Myocyte (in vitro differentiated cells): ENCODE measurements around the gene ATG4B. TPM values are rescaled to one million over a fixed set of nuclear protein-coding genes. Genes with fewer than 3 reads are reported as not detected.

Experiments
- DNase-seq: peaks from one replicate; pipeline ENCODE4 v3.0.0-alpha.2; 2012; ENCODE audit warnings: low read depth
- total RNA-seq: library from RNA; depleted of rRNA; stranded (reverse); fragments of >200 nt; gene quantifications from 2 replicates; pipeline ENCODE4 v1.2.3, GENCODE V29; 2014

Gene ATG4B
- total RNA-seq, 1 donor from 2014 or later: 95.2 TPM

DNA sequence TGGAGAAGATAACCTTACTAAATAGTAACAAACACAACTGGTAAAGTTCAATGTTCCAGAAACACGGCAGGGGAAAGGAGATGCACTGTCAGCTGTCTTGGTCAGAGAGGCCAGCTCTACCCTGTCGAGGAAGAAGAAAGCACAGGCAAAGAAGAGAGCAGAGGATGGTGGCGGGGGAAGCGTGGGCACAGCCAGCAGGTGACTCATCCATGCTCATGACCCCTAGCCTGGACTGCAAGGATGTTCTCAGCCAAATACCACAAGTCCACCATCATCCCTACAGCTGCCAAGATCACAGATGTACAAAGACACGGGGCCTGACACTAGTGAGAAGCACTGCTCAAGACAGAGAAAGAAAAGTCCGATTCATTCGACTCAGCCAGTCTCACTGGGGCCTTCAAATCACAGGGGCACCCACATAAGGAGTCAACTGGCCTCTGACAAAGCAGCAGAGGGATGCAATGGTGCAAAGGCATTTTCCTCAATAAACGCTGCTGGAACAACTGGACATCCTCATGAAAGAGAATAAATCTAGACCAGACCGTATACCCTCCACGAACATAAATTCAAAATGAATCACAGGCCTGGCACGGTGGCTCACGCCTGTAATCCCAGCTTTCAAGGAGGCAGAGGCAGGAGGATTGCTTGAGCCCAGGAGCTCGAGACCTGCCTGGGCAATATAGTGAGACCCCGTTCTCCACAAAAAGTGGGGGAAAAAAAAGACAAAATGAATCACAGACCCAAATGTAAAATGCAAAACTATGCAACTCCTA is 43.5 kb downstream of the ATG4B start:
- peak; percentile 96 for DNase-seq

DNA sequence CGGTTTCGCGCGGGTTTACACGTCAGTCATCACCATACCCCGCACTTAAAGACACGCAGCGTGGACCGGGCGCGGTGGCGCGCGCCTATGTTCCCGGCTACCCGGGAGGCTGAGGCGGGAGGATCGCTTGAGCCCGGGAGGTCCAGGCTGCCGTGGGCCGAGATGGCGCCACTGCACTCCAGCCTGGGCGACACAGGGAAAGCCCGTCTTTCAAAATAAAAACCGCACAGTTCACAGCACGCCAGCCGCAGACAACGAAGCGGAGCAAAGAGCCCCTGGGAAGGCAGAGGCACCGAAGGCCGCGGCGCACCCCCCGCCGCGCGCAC is 48.8 kb downstream of the ATG4B start:
- DNase-seq: no peak

DNA sequence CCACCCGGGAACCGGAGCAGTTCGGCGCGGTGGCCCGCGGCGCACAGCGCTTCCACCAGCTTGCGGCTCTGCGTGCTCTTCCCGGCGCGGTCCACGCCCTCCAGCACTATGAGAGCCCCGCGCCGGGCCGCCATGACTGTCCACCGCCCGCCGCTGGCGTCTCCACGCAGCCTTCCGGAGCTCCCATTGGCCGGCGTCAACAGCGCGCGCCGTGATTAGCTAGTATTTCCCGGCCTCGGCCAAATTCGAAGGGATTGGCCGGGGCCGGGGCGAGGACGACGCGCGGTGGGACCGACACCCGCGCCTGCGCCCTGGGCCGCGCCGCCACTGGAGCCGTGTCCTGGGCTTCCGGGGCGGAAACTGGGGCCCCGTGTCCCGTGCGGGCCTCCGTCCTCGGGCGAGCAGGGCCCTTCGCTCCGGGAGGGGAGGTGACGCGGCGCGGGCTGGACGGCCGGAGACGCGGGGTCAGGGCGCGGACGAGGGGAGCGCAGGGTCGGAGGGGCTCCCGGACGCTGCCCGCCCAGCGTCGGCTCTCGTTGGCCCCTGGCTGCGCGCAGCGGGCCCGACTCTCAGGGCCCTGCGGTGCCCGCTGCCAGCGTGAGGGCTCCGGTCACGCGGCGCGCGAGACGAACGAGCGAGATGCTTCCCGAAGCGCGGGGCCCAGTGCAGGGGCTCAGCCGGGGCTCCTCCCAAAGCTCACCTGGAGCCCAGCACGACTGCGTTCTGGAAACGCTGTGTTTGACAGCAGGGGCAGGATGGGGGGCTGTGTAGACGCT is 49.3 kb downstream of the ATG4B start, which contains the start of gene DTYMK:
DTYMK (minus strand) TSS at position 166 of the 776 bp plus-strand sequence; CDS start at position 134, 32 bp downstream.
- DNase-seq: peak; percentile 98

DNA sequence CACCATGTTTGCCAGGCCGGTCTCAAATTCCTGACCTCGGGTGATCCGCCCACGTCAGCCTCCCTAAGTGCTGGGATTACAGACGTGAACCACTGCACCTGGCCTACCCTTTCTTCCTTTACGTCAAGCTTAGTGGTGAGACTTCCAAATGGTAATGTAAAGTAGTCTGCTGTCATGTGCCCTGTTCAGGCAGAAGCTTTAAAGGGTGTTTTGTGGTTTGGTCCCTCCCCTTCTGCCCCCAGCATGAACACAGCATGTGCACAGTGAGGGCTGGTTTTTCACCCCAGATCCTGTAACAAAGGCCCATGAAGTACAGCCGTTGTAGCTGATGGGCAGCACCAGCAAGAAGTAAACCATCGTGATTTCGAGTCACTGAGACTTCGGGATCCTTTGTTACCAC is 51.8 kb downstream of the ATG4B start:
- no peak for DNase-seq

DNA sequence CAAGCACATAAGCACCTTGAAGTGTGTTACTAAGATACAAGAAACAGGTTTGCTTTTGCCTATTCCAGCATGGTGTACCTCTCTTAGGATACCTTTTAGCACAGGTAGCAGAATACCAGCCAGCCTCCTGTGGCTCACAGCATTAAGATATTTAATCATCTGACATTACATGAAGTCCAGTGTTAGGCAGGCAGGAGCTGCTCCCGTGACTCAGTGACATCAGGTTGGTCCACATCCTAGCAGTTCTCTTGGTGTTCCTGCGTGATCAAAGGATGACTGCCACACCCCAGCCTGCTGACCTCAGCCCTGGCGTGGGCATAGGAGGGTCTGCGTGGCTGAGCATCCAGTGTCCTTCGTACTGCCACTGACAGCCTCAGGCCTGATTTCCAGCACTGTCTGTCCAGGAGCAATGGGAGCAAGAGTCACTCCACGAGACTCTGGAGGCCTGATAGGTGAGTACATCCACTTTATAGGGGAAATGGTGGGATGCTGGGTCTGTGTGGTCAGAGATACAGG is 52.8 kb downstream of the ATG4B start:
- DNase-seq: no peak

DNA sequence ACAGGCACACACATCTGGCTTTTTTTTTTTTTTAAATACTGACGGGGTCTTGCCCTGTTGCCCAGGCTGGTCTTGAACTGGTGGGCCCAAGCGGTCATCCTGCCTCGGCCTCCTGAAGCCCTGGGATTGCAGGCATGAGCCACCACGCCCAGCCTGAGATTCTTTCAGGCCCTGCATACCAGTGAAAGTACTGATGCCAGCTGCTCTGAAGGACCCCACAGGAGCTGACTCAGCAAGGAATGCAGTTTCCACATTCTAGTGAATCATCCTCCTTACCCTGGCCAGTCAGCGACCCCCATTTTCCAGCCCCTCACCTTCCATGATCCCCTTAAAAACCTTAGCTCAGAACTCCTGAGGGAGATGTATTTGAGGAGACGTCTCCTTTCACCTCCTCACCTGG is 55.0 kb downstream of the ATG4B start:
- DNase-seq: peak; percentile 75

DNA sequence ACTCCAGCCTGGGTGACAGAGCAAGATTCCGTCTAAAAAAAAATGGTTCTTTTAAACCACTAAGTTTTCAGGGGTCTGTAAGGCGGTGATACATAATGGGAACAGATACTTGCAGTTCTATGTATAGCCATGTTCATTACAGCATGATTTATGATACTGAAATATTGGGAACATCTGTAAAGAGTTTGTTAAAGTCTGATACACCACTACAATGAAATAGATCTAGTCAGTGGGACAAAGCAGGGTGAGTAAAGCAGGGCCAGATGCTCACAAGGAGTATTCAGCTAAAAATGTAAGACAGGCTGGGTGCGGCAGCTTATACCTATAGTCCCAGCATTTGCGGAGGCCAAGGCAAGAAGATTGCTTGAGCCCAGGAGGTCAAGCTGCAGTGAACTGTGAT is 58.2 kb downstream of the ATG4B start:
- no peak for DNase-seq

DNA sequence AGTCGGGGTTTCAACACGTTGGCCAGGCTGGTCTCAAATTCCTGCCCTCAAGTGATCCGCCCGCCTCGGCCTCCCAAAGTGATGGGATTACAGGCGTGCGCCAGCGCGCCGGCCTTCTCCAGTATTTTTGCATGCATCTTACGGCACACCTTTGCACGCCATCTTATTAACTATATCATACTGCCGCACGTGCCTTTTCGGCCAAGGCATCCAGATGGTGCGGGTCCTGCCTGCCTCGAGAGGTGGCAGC is 63.6 kb downstream of the ATG4B start:
- no peak for DNase-seq

DNA sequence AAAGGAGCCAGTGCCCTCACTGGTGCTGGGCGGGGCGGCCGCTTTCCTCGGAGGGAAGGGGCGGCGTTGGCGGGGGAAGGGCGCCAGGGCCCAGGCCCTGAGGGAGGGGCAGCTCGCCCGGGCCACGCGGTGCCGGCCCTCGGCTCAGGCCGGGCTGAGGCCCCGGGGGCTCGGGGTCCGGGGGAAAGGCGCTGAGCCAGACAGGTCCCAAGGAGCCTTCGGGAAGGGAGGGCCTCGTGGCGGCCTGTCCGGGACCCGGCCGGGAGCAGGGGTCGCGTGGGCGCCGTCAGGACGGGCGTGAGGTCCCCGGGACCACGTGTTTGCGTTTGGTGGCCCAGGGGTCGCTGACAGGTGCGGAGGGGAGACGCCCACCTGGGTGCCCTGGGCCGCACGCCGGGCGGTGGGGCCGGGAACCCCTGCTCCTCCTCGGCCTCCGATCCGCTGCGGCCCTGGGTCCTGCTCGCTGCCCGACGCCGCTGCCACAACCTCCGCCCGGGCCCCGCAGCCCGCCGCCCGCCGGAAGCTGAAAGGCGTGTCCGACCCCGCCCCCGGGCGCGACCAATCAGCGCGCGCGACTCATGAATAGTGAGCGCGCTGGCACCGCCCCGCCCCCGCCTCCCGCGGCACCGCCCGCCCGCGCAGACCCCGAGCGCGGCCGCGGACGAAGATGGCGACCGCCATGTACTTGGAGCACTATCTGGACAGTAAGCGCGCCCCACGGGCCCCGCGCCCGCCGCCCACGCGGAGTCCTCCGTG is 64.1 kb downstream of the ATG4B start, which contains the start of gene ING5:
ING5 (plus strand) TSS at position 641 of the 756 bp plus-strand sequence; CDS start at position 668, 27 bp downstream.
- peak; percentile 94 for DNase-seq

DNA sequence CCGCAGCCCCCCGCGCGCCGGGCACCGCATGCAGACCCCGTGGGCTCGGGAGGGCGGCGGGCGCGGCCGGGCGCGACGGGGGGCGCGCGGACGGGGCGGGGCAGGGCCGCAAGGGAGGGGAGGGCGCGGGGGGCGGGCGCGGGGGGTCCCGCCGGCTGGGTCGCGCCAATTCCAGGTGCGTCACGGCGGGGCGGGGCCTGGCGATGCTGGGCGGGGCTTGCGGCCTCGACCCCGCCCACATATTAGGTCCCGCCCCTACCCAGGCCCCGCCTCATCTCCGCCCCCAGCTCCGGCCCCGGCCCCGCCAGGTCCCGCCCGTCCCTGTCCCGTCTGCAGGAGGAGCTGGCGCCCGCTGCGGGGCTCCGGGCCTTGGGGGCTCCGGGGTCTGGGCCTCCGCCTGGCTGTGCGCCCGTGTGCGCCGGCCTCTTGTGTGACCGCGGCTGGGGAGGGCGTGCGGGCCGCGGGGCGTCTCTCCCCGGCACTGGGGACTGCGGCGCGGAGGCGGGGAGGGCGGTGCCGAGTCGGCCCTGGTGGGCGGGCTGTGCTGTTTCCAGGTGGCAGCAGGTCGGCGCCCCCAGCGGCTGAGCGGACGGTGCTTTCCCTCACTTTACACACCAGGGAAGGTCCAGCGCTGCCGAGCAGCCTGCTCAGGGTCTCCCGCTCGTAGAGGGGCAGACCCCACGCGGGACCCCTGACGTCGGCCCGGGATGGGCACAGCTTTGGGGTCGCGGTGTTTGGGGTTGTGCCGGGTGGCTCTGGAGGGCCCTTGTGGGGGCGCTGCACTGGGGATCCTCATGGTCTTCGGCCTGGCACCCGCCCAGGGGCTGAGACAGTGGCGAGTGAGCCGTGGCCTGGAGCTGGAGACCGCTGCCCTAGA is 64.9 kb downstream of the ATG4B start:
- peak; percentile 75 for DNase-seq

DNA sequence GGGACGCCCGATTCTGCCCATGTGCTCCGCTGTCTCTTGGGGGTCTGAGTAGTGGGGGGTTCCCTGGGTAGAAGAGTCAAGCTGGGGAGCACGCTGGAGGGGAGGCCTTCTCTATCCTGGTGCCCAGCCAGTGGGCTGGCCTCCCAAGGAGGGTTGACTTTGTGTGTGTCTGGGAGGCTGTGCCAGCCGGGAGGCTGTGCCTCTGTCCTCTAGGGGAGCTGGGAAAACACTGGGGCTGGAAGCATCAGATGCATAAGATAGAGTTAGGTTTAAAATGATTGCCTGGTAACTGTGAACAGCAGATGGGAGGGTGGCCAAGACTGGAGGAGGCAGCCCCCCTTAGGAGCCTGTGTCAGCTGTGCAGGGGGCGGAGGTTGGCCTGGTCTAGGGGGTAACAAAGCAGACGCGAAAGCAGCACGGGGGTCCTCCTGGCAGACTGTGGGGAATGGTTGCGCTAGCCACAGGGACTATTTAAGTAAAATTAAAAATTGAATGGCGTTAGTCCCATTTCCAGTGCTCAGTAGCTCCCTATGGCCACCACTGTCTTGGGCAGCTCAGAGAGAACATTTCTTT is 65.6 kb downstream of the ATG4B start:
- DNase-seq: peak; percentile 30

DNA sequence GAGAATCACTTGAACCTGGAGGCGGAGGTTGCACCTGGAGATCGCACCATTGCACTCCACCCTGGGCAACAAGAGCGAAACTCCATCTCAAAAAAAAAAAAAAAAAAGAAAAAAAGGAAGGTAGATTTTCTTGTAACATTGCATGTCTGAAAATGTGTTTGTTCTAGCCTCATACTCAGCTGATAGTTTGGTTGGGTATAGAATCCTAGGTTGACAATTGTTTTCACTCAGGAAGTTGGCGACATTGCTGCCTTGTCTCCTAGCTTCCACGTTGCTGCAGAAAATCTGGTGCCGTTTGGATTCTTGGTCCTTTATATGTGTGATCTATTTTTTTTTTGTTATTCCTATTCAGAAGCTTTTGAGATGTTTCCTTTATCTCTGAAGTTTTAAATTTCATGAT is 69.0 kb downstream of the ATG4B start:
- no peak for DNase-seq

DNA sequence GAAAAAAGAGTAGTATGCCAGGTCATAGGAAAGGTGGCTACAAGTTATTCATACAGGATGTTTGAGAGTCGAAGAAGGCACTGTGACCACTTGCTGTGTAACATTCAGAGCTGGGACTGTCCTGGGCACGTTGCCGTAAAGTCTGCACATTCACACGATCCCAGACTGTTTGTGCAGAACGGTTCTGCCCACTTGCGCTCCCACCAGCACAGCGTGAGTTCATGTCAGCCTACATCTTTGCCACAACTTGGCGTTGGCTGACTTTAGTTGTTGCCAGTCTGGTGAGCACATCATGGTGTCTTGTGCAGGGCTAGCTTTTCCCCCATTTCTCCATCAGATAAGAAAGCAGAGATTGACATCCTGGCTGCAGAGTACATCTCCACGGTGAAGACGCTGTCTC is 71.4 kb downstream of the ATG4B start:
- no peak for DNase-seq

DNA sequence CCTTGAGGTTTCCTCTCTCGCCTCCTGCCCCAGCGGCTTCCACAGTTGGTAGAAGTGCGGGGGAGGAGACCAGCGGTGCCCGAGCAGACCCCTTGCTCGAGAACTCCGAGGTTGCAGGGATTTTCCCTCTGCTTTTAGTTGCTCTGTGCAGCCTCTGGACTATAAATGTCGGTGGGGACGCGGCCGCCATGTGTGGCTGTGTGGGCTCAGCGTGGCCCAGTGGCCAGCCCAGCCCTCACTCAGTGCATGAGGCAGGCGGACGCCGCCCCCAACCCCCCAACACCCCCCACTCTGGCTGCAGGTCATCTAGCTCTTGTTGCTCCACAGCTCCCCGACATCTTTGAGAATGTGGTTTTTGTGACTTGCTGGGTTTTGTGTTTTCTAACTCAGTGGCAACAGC is 81.6 kb downstream of the ATG4B start:
- no peak for DNase-seq

DNA sequence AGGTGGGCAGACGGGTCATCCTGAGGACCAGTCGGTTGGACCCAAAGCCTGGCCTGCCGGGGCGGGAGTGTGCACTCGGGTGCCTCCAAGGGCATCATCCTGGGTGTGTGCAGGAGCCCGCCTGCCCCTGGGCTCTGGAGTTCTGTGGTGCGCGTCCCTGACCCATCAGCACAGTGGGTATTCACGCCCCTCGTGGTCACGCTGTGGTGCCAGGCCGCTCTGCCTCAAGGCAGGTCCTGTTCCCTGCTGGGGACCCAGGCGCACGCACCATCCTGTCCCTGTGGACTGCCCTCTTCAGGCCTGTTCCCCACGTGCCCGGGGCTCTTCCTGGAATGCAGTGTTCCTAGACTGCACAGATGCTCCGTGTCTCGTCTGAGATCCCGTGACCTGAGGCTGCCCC is 82.6 kb downstream of the ATG4B start:
- no peak for DNase-seq

DNA sequence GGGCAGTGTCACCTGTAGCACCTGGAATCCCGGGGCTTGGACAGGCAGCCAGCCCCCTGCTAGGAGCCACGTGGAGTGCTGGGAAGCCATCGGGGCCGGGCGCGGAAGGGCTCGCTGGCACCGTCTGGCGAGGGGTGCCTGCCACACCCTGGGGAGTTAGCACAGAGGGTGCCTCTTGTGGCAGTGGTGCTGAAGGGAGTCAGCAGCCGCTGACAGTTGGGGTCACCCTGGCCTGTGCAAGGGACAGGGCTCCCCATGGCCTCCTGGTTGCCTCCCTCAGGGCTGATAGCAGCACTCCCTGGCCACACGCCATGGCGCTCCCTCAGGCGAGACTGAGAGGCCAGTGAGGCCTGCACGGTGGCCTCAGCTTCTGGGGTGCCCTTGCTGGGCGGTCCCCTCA is 83.1 kb downstream of the ATG4B start:
- DNase-seq: no peak

DNA sequence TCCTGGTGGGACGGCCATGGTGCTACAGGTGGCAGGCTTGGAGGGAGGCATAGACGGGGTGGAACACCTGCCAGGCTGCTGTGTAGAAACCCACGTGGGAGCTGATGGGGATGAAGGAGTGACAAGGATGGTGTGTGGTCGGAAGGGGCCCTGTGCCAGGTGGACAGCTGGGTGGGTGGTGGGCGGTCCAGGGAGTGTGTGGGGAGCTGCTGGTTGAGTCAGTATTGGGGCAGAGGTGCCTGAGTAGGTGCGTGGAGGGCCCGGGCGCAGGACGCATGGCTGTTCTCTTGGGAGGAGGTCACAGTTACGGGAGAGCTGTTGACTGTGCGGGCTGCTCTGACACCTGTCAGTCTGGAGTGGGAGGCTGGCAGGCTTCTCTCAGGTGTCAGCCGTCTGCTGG is 84.4 kb downstream of the ATG4B start:
- DNase-seq: no peak

DNA sequence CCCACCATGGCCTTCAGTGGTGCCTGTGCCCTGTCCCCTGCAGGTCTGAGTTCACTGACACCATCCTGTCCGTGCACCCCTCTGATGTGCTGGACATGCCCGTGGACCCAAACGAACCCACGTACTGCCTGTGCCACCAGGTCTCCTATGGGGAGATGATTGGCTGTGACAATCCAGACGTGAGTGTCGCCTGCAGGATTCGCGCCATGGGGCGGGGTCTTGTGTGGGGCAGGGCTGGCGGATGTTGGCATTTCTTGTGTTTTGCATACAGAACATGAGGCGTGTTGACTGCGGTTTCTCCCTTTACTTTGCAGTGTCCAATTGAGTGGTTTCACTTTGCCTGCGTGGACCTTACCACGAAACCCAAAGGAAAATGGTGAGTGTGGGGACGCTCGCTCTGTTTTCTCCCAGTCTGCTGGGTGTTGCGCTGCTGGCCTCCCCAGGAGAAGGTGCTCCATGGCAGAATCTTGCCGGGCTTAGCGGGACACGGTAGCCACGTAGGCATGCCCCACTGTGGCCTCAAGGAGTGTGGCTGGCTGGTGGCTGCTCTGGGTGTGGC is 85.5 kb downstream of the ATG4B start:
- no peak for DNase-seq
